Stimulated activated naive CD8-positive, alpha-beta T cell treated with anti-CD3 and anti-CD28 coated beads, Interleukin-15, Interleukin-2, amounts not matched to agents 100 U/mL and 50 U/mL, for 24 hours (primary cell): ENCODE measurements around the gene NPHP3.

ENCODE experiments used
- ATAC-seq: fragments of 150-1000 bp; cut with Tn5 transposase; one replicate; pipeline ENCODE4 v1.10.0; 2021
- DNase-seq: peaks from one replicate; pipeline ENCODE4 v3.0.0; 2021

The NPHP3 gene

GRCh38 chr3:132682201-132682600, 40.0 kb downstream of the NPHP3 start:
- no peak for ATAC-seq

DNA sequence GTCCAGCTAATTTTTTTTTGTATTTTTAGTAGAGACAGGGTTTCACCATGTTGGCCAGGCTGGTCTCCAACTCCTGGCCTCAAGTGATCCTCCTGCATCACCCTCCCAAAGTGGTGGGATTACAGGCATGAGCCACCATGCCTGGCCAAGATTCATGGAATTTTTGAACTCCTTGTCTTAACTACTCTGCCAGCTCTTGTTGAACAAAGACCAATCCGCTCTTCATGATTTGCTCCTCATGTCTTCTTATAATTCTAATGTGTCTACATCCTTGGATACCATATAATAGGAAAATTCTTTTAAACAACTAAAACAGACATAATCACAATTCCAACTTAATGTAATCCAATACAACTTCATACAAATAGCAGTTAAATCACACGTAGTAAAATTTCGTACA, 40.8 kb downstream of the NPHP3 start:
- no peak for DNase-seq
- no peak for ATAC-seq

More at GRCh38 chr3:132682201-132682600, 40.0 kb downstream of the NPHP3 start:
- DNase-seq = no peak

- DNase-seq (no peak), ATAC-seq (no peak)
Measured at GRCh38 chr3:132679911-132680310, 42.3 kb downstream of the NPHP3 start.

GRCh38 chr3:132675408-132675807, 46.8 kb downstream of the NPHP3 start:
- ATAC-seq (no peak), DNase-seq (no peak)

DNA sequence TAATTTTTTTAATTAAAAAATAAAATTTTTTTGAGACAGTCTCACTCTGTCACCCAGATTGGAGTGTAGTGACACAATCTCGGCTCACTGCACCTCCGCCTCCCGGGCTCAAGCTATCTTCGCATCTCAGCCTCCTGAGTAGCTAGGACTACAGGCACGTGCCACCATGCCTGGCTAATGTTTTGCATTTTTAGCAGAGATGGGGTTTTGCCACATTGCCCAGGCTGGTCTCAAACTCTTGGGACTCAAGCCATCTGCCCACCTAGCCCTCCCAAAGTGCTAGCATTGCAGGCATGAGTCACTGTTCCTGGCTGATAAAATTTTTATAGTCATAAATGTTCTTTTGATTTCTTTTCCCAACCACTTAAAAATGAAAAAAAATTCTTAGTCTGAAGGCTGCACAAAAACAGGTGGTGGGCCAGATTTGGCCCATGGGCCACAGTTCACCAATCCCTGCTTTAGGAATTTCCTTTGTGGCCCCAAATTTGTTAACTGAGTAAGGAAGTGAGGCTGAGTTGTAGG, 52.9 kb downstream of the NPHP3 start:
- ATAC-seq (no peak), DNase-seq (no peak)

DNA sequence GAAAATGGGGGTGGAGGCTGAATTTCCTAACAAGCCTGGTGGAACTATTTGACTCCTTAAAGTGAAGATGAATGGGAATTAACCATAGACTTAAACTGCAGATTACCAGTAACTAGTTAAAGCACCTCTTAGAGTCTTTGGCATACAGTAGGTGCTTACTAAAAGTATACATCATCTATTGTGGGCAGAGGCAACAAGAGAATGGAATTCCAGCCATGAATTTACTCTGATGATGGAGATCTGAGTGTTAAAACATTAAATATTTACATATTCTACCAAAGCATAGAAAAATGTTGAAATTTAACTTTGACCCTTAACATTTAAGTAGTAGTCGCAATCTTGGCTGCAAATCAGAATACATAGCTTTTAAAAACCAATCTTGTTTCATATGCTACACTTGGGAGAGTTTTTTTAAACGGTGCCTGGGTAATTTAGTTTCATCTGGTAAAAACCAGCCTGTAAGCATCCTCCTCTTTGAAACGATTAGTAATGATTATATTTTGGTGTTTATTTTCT, 56.9 kb downstream of the NPHP3 start:
- ATAC-seq (no peak), DNase-seq (no peak)

DNA sequence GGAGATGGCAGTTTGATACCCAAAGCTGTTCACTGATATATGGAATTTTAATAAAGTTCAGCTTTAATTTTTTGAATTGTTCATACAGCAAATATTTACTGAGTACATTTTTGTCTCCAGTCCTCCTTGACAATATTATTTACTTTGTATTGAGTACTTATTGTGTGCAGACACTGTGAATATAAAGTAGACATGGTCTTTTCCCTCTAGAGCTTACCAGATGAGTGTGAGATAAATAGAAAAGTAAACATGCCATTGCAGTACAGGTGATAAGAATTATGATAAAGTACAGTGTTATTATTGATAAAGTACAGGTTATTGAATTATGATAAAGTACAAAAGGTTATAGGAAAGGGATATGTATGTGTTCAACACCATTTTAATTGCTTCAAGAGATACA, 60.0 kb downstream of the NPHP3 start:
- ATAC-seq = no peak
- no peak for DNase-seq

GRCh38 chr3:132661101-132661500, 61.1 kb downstream of the NPHP3 start:
- ATAC-seq (no peak), DNase-seq (no peak)

- ATAC-seq = peak; percentile 4
- no peak for DNase-seq
Measured at GRCh38 chr3:132660811-132661070, 61.5 kb downstream of the NPHP3 start.

- ATAC-seq = peak; percentile 87
- peak; percentile 77 for DNase-seq
Measured at GRCh38 chr3:132660052-132660810, 62.0 kb downstream of the NPHP3 start, which contains the start of gene UBA5. TSS of gene UBA5 (plus strand) at chr3:132660329. CDS start at chr3:132660538, 209 bp downstream.

DNA sequence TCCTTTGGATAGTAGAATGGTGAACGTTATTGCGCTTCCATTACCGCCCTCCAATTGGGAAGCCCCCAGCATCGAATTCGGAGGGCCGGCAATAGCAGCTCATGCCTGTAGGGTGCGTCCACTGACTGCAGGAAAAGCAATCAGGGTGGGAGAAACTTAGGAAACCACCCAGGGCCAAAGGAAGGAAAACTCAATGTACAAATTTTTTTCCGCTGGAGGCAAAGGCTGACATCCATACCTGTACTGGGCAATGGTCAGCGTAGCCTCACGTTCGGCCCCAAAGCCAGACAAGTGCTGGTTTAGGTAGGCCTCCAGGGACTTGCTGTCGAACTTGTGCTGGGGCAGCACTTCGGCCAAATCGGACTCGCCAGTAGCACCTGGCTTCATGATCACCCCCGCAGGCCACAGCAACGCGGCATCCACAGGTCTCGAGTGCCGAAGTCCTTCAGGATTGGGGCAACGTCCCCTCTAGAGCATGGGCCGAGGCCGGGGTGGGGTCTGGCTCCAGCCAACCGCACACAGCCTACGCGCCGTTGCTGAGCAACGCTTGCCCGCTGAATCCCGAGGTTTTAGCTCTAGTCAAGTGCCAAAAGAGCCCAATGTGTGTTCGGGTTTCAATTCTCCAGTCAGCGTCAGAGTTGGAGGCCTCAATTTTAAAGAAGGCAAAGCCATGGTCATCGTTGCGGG, 62.7 kb downstream of the NPHP3 start, which contains the start of gene ACAD11:
ACAD11 (minus strand) TSS at position 445 of the 687 bp plus-strand sequence; CDS start at position 387, 58 bp downstream.
- DNase-seq (peak; percentile 61), ATAC-seq (peak; percentile 66)

- peak; percentile 9 for DNase-seq
- no peak for ATAC-seq
Measured at GRCh38 chr3:132659000-132659364, 63.2 kb downstream of the NPHP3 start.

DNA sequence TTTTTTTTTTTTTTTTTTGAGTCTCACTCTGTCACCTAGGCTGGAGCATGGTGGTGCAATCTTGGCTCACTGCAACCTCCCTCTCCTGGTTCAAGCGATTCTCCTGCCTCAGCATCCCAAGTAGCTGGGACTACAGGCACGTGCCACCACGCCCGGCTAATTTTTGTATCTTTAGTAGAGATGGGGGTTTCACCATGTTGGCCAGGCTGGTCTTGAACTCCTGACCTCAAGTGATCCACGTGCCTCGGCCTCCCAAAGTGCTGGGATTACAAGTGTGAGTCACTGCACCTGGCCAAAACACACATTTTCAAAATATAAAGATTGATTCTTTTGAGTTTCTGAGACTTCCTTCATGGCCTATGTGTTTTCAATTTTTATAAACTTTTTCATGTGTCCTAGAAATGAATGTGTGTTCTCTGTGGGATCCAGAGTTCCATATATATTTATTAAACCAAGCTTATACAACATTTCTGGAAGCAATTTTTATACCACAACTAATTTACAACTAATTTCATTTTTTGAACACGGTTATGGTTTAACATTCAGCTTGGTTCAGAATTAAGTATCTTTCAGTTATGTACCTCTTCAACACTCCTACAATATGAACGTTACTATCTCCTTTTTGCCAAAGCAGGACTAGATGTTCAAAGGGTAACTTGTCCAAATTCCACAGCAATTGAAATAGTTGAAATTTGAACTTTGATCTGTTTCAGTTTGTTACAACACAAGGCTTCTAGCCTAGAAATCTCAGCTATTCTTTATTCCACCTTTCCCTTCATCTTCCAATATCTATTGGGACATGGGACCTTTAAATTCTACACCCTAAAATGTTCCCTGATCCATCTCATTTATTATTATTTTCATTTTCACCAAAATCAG, 64.1 kb downstream of the NPHP3 start:
- ATAC-seq (no peak), DNase-seq (no peak)

GRCh38 chr3:132655471-132655870, 66.7 kb downstream of the NPHP3 start:
- DNase-seq (no peak), ATAC-seq (no peak)

DNA sequence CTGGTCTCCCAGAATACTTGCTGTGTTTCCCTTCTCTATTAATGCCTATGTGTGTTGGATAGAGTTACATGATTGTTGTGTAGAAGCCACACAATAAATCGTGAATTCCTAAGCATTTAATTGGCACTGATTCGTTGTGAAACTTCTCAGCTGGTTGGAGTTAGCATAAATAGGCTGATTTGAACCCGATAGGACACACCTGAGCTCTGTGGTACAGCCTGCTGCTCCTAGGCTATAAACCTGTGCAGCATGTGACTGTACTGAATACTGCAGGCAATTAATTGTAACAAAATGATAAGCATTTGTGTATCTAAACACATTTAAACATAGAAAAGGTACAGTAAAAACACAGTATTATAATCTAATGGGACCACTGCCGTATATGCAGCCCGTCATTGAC, 67.5 kb downstream of the NPHP3 start:
- ATAC-seq (no peak), DNase-seq (no peak)

- ATAC-seq (no peak), DNase-seq (no peak)
Measured at GRCh38 chr3:132654190-132654589, 68.0 kb downstream of the NPHP3 start.

- ATAC-seq (no peak), DNase-seq (no peak)
Measured at GRCh38 chr3:132652640-132653270, 69.5 kb downstream of the NPHP3 start.

DNA sequence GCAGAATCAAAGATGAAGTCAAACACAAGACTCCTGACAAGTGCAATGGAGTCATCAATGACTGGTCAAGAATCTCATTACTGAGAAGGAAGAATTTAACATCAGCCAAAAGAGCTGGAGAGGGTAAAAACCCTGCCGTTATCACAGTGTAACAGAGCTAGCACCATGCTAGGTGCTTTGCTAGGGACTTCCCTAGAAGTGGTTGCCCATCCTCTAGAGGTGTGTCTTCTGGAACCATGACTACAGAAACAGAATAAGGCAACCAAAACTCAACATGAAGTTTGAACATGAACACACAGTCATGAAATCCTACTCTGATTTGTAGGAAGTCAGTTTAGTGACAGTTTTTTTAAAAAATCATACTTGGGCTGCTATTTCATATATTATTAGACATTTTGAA, 72.1 kb downstream of the NPHP3 start:
- ATAC-seq (no peak), DNase-seq (no peak)

GRCh38 chr3:132645058-132645457, 77.2 kb downstream of the NPHP3 start:
- ATAC-seq (no peak), DNase-seq (no peak)

GRCh38 chr3:132643366-132643765, 78.8 kb downstream of the NPHP3 start:
- DNase-seq (no peak), ATAC-seq (no peak)

- DNase-seq = no peak
Measured at GRCh38 chr3:132642539-132642847, 79.7 kb downstream of the NPHP3 start.

More at GRCh38 chr3:132642539-132642847, 79.7 kb downstream of the NPHP3 start:
- no peak for ATAC-seq
